ENCODE results near the gene ABTB1.

ABTB1 gene

DNA sequence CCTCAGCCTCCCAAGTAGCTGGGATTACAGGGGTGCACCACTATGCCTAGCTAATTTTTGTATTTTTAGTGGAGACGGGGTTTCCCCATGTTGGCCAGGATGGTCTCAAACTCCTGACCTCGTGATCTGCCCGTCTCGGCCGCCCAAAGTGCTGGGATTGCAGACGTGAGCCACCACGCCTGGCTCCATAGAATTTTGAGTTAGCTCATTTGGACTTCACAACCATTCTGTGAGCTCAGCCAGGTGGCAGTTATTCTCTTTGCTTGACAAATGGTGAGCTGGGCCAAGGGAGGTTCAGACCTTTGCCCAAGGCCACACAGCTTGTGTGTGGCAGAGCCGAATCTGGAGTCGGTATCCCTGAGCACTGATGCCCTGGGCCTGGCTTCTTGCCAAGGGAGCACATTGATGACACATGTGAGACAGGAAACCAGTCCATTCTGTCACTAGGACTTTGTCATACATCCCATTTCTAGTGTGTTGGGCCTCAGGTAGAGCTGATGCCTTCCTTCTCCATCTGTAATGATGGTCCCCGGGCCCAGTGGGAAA is 26.2 kb upstream of the ABTB1 start:
- H3K9me2 ChIP-seq (ENCODE audit: low read depth, low read length), result no peaks in the 10 kb centered on the region
- H3K9me3 ChIP-seq (ENCODE audit: low read length), result no peaks in the 10 kb centered on the region
- H3K27me3 ChIP-seq (ENCODE audit: insufficient read depth, low read length), result no peaks in the 10 kb centered on the region
- TF ChIP-seq, protein P1, sequence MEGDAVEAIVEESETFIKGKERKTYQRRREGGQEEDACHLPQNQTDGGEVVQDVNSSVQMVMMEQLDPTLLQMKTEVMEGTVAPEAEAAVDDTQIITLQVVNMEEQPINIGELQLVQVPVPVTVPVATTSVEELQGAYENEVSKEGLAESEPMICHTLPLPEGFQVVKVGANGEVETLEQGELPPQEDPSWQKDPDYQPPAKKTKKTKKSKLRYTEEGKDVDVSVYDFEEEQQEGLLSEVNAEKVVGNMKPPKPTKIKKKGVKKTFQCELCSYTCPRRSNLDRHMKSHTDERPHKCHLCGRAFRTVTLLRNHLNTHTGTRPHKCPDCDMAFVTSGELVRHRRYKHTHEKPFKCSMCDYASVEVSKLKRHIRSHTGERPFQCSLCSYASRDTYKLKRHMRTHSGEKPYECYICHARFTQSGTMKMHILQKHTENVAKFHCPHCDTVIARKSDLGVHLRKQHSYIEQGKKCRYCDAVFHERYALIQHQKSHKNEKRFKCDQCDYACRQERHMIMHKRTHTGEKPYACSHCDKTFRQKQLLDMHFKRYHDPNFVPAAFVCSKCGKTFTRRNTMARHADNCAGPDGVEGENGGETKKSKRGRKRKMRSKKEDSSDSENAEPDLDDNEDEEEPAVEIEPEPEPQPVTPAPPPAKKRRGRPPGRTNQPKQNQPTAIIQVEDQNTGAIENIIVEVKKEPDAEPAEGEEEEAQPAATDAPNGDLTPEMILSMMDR (IDR thresholded peaks at IDR 0.05; ENCODE audit: low read length), result no peak
- no peak for TF ChIP-seq EZH2 (IDR thresholded peaks at IDR 0.05; ENCODE audit: borderline replicate concordance, low read length)
- H3K9ac ChIP-seq (ENCODE audit: low read length), result no peak overlapping the region
- H3K79me2 ChIP-seq (ENCODE audit: insufficient read depth, low read length), result no peaks in the 10 kb centered on the region
- H2AFZ ChIP-seq (ENCODE audit: low read length), result no peak overlapping the region
- H3K27ac ChIP-seq (ENCODE audit: low read depth, low read length, poor library complexity, severe bottlenecking), result no peak overlapping the region
- H3F3A ChIP-seq (ENCODE audit: insufficient read depth, low read length), result no peaks in the 10 kb centered on the region
- no peak overlapping the region for H3K4me2 ChIP-seq (ENCODE audit: low read length)
- H4K20me1 ChIP-seq (ENCODE audit: insufficient read depth, low read length), result no peaks in the 10 kb centered on the region
- H3K36me3 ChIP-seq (ENCODE audit: insufficient read depth, low read length), result peaks cover 9% of the 10 kb centered on the region
- no peaks in the 10 kb centered on the region for H3K4me1 ChIP-seq (ENCODE audit: insufficient read depth, low read length, severe bottlenecking)
- no peak overlapping the region for H3K4me3 ChIP-seq (ENCODE audit: low read depth, low read length, poor library complexity, severe bottlenecking)

DNA sequence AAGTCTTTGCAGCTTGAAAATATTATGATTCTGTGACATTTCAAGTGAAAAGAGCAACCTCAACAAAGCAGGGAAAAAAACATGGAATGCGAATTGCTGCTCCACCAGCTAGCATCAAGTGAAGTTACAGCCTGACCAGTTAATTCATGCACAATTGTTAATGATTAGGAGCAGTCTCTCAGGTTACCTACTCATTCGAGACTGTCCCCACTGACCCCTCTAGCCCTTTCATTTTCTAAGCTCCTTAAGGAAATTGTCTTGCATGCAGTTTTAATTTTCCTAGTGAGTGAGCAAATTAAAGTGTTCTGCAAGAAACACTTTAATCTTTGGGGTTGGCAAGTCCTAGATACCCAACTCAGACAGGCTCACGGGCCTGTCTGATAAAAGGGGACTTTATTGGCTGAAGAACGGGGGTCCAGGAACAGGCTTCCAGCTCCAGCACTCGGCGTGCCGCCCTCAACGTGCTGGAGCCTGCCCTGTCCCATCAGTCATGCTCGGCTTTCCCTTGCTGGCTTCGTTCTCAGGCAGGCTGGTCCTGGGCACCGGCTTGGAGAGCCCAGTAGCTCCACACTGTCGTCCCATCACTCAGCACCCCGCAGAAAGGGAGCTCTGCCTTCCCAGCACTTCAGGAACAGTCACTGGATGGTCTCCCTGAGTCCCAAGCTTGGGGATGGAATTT is 25.4 kb upstream of the ABTB1 start:
- no peak overlapping the region for H3K4me2 ChIP-seq (ENCODE audit: low read length)
- H3K9ac ChIP-seq (ENCODE audit: low read length), result no peak overlapping the region
- no peaks in the 10 kb centered on the region for H3K27me3 ChIP-seq (ENCODE audit: insufficient read depth, low read length)
- H2AFZ ChIP-seq (ENCODE audit: low read length), result no peak overlapping the region
- no peak overlapping the region for H3K27ac ChIP-seq (ENCODE audit: low read depth, low read length, poor library complexity, severe bottlenecking)
- H3K36me3 ChIP-seq (ENCODE audit: insufficient read depth, low read length), result peaks cover 9% of the 10 kb centered on the region
- no peaks in the 10 kb centered on the region for H3F3A ChIP-seq (ENCODE audit: insufficient read depth, low read length)
- H4K20me1 ChIP-seq (ENCODE audit: insufficient read depth, low read length), result no peaks in the 10 kb centered on the region
- H3K79me2 ChIP-seq (ENCODE audit: insufficient read depth, low read length), result no peaks in the 10 kb centered on the region
- TF ChIP-seq, protein P1 (IDR thresholded peaks at IDR 0.05; ENCODE audit: low read length), result no peak
- no peak for TF ChIP-seq EZH2 (IDR thresholded peaks at IDR 0.05; ENCODE audit: borderline replicate concordance, low read length)
- H3K9me3 ChIP-seq (ENCODE audit: low read length), result no peaks in the 10 kb centered on the region
- H3K4me1 ChIP-seq (ENCODE audit: insufficient read depth, low read length, severe bottlenecking), result no peaks in the 10 kb centered on the region
- no peaks in the 10 kb centered on the region for H3K9me2 ChIP-seq (ENCODE audit: low read depth, low read length)
- H3K4me3 ChIP-seq (ENCODE audit: low read depth, low read length, poor library complexity, severe bottlenecking), result no peak overlapping the region

DNA sequence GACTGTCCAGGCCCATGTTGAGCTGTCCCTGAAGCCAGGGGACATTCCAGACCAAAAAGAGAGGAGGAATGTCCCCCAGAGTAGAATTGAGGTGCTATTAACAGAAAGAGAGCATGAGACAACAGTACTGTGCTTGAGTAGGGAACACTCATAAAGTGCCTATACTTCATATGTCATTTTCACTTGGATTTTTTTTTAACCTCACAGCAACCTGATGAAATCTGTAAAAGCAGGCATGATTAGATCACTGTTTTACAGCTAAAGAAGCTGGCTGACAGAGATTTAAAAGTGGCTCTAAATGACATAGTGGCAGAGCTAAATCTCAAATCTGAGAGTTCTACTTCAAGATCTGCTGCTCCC is 24.9 kb upstream of the ABTB1 start:
- Histone ChIP-seq H3F3A (ENCODE audit: insufficient read depth, low read length) (no peaks in the 10 kb centered on the region), H3K27me3 (ENCODE audit: insufficient read depth, low read length) (no peaks in the 10 kb centered on the region), H3K9ac (ENCODE audit: low read length) (no peak overlapping the region)

More for the DNA sequence above, 24.9 kb upstream of the ABTB1 start:
- Histone ChIP-seq H3K4me3 (ENCODE audit: low read depth, low read length, poor library complexity, severe bottlenecking) (no peak overlapping the region), H3K4me2 (ENCODE audit: low read length) (no peak overlapping the region), H4K20me1 (ENCODE audit: insufficient read depth, low read length) (no peaks in the 10 kb centered on the region), H3K4me1 (ENCODE audit: insufficient read depth, low read length, severe bottlenecking) (no peaks in the 10 kb centered on the region), H3K27ac (ENCODE audit: low read depth, low read length, poor library complexity, severe bottlenecking) (no peak overlapping the region), H2AFZ (ENCODE audit: low read length) (no peak overlapping the region), H3K9me3 (ENCODE audit: low read length) (no peaks in the 10 kb centered on the region), H3K36me3 (ENCODE audit: insufficient read depth, low read length) (peaks cover 9% of the 10 kb centered on the region), H3K9me2 (ENCODE audit: low read depth, low read length) (no peaks in the 10 kb centered on the region), H3K79me2 (ENCODE audit: insufficient read depth, low read length) (no peaks in the 10 kb centered on the region)
- TF ChIP-seq EZH2 (IDR thresholded peaks at IDR 0.05; ENCODE audit: borderline replicate concordance, low read length), result no peak
- TF ChIP-seq, protein P1 (IDR thresholded peaks at IDR 0.05; ENCODE audit: low read length), result no peak
